Ureter (tissue), 1 donor: ENCODE data around the gene GBGT1. TPM values are rescaled to one million over a fixed set of nuclear protein-coding genes. Genes with fewer than 3 reads are reported as not detected.

Source experiments
- total RNA-seq: library from RNA; stranded (reverse); gene quantifications from one replicate; pipeline ENCODE4 v1.2.4, GENCODE V29; 2023
- donor health status: DM: yes; HTN: yes; CAD: no.

GBGT1 gene
- total RNA-seq, 1 donor from 2014 or later: 17.2 TPM

Other genes with a start within 250 kb of the GBGT1 start
- gene TSC1, start 219.3 kb downstream of the GBGT1 start, total RNA-seq: 72.8 TPM
- not detected for gene GFI1B, start 185.2 kb downstream of the GBGT1 start, total RNA-seq
- 60.7 TPM for gene GTF3C5, start 132.9 kb downstream of the GBGT1 start, total RNA-seq
- gene CEL, start 101.9 kb downstream of the GBGT1 start, total RNA-seq: 3.0 TPM
- gene RALGDS, start 42.7 kb downstream of the GBGT1 start, total RNA-seq: 57.9 TPM
- not detected for gene OBP2B, start 45.3 kb upstream of the GBGT1 start, total RNA-seq
- gene ABO, start 111.3 kb upstream of the GBGT1 start, total RNA-seq: 25.4 TPM
- gene SURF6, start 172.3 kb upstream of the GBGT1 start, total RNA-seq: 19.6 TPM
- gene MED22, start 184.2 kb upstream of the GBGT1 start, total RNA-seq: 31.2 TPM
- 2,501 TPM for gene RPL7A, start 184.3 kb upstream of the GBGT1 start, total RNA-seq
- 42.2 TPM for gene SURF1, start 192.6 kb upstream of the GBGT1 start, total RNA-seq
- 26.0 TPM for gene SURF2, start 192.6 kb upstream of the GBGT1 start, total RNA-seq
- 128 TPM for gene SURF4, start 212.1 kb upstream of the GBGT1 start, total RNA-seq
- gene STKLD1, start 212.5 kb upstream of the GBGT1 start, total RNA-seq: 0.75 TPM